CD4-positive, alpha-beta T cell treated with Interleukin-12 subunit alpha and Interleukin-12 subunit beta, for 1 hour (primary cell): ENCODE results near the gene ANGPTL5.
"Not testable (repeated sequence)": the region's sequence is repeated elsewhere in the genome, so short reads cannot be mapped to it uniquely, and the experiment has no call there.

Source experiments
- DNase-seq: peaks from one replicate; pipeline ENCODE4 v3.0.0-alpha.2; 2020

The ANGPTL5 gene

GRCh38 chr11:101885631-101886030 lies 30.7 kb downstream of the ANGPTL5 start:
- DNase-seq, result no peak

GRCh38 chr11:101881586-101881985 lies 34.7 kb downstream of the ANGPTL5 start:
- DNase-seq, result no peak

GRCh38 chr11:101880222-101880621 lies 36.1 kb downstream of the ANGPTL5 start:
- DNase-seq, result no peak

- DNase-seq, result no peak
Measured at GRCh38 chr11:101872171-101872882, 44.0 kb downstream of the ANGPTL5 start.

GRCh38 chr11:101870510-101870909 lies 45.8 kb downstream of the ANGPTL5 start:
- no peak for DNase-seq

- DNase-seq, result no peak
Measured at GRCh38 chr11:101867951-101868350, 48.4 kb downstream of the ANGPTL5 start.

GRCh38 chr11:101866619-101867491 lies 49.5 kb downstream of the ANGPTL5 start:
- no peak for DNase-seq

- no peak for DNase-seq
Measured at GRCh38 chr11:101864098-101864497, 52.2 kb downstream of the ANGPTL5 start.

GRCh38 chr11:101863361-101863760 lies 53.0 kb downstream of the ANGPTL5 start:
- no peak for DNase-seq

GRCh38 chr11:101862391-101863233 lies 53.7 kb downstream of the ANGPTL5 start:
- no peak for DNase-seq

- peak; percentile 43 for DNase-seq
Measured at GRCh38 chr11:101860696-101861427, 55.5 kb downstream of the ANGPTL5 start.

- DNase-seq, result not testable (repeated sequence)
Measured at GRCh38 chr11:101852260-101852659, 64.1 kb downstream of the ANGPTL5 start.

GRCh38 chr11:101848262-101848661 lies 68.1 kb downstream of the ANGPTL5 start:
- no peak for DNase-seq

GRCh38 chr11:101844608-101845007 lies 71.7 kb downstream of the ANGPTL5 start:
- no peak for DNase-seq

- no peak for DNase-seq
Measured at GRCh38 chr11:101840704-101841103, 75.6 kb downstream of the ANGPTL5 start.
